ENCODE measurements around the gene KLF13.

GRCh38 chr15:31353931-31354330 is 27.3 kb downstream of the KLF13 start:
- peak; percentile 45 to 58 for TF ChIP-seq POLR2A (IDR thresholded peaks at IDR 0.05)
- no peak for TF ChIP-seq CTCF (IDR thresholded peaks at IDR 0.05 in 4 of 5, conservative IDR thresholded peaks at IDR 0.05 in 1 of 5)
